Neural progenitor cell (in vitro differentiated cells): ENCODE results near the gene ZNF197. TPM values are rescaled to one million over a fixed set of nuclear protein-coding genes. Genes with fewer than 3 reads are reported as not detected.
A peak's percentile ranks its signal among the peaks of the same experiment; 100 is the strongest.

Experiments
- DNase-seq: peaks from one replicate; pipeline ENCODE4 v3.0.0-alpha.2; 2016; ENCODE audit warnings: low spot score
- H2AFZ ChIP-seq: fragments of 200-600 bp; sonication (generic); replicated peaks from 2 replicates; pipeline ENCODE4 v1.6.1; 2016; ENCODE audit warnings: antibody characterized with exemption
- H3F3A ChIP-seq: fragments of 200-600 bp; sonication (generic); 2 replicates; pipeline ENCODE4 v1.6.1; 2016; ENCODE audit warnings: antibody characterized with exemption, low read depth
- H3K27ac ChIP-seq: fragments of 200-600 bp; sonication (generic); 2 replicates; pipeline ENCODE4 v1.5.1; 2016; ENCODE audit warnings: mild to moderate bottlenecking
- H3K27me3 ChIP-seq: fragments of 200-600 bp; sonication (generic); 2 replicates; pipeline ENCODE4 v1.6.1; 2016; ENCODE audit warnings: mild to moderate bottlenecking, moderate library complexity
- H3K36me3 ChIP-seq: fragments of 200-600 bp; sonication (generic); 2 replicates; pipeline ENCODE4 v1.5.1; 2016
- H3K4me1 ChIP-seq: fragments of 200-600 bp; sonication (generic); 2 replicates; pipeline ENCODE4 v1.6.1; 2016; ENCODE audit warnings: mixed run types
- H3K4me2 ChIP-seq: fragments of 200-600 bp; sonication (generic); 2 replicates; pipeline ENCODE4 v1.6.1; 2016
- H3K4me3 ChIP-seq: fragments of 200-600 bp; sonication (generic); 2 replicates; pipeline ENCODE4 v1.5.1; 2016
- H3K79me2 ChIP-seq: fragments of 200-600 bp; sonication (generic); 2 replicates; pipeline ENCODE4 v1.6.1; 2016; ENCODE audit warnings: low read depth
- H3K9ac ChIP-seq: fragments of 200-600 bp; sonication (generic); 2 replicates; pipeline ENCODE4 v1.6.1; 2016
- H3K9me3 ChIP-seq: fragments of 200-600 bp; sonication (generic); 2 replicates; pipeline ENCODE4 v1.5.1; 2016; ENCODE audit warnings: low read depth
- H4K20me1 ChIP-seq: fragments of 200-600 bp; sonication (generic); 2 replicates; pipeline ENCODE4 v1.6.1; 2016; ENCODE audit warnings: low read depth
- H3K27ac Mint-ChIP-seq: 3 replicates; pipeline ENCODE4 v1.8.0; 2021; ENCODE audit warnings: mixed read lengths
- H3K27me3 Mint-ChIP-seq: 2 replicates; pipeline ENCODE4 v1.8.0; 2022; ENCODE audit warnings: low read depth, mild to moderate bottlenecking, inconsistent platforms, moderate library complexity, mixed read lengths; ENCODE audit not compliant: insufficient read depth
- H3K36me3 Mint-ChIP-seq: 3 replicates; pipeline ENCODE4 v1.8.0; 2021; ENCODE audit warnings: mixed read lengths
- H3K4me1 Mint-ChIP-seq: 3 replicates; pipeline ENCODE4 v1.8.0; 2021; ENCODE audit warnings: mixed read lengths
- H3K4me3 Mint-ChIP-seq: 3 replicates; pipeline ENCODE4 v1.8.0; 2021; ENCODE audit warnings: mild to moderate bottlenecking, moderate library complexity, mixed read lengths
- H3K9me3 Mint-ChIP-seq: 3 replicates; pipeline ENCODE4 v1.8.0; 2020; ENCODE audit warnings: mixed read lengths
- EZH2 ChIP-seq: fragments of 200-600 bp; sonication (generic); IDR thresholded peaks from 2 replicates; pipeline ENCODE4 v1.6.1; 2017; ENCODE audit warnings: antibody characterized with exemption, mild to moderate bottlenecking, moderate library complexity
- EZH2phosphoT487 ChIP-seq: fragments of 200-600 bp; sonication (generic); IDR thresholded peaks from 2 replicates; pipeline ENCODE4 v1.6.1; 2017; ENCODE audit warnings: antibody characterized with exemption
- total RNA-seq: library from RNA; depleted of rRNA; stranded (reverse); fragments of >200 nt; gene quantifications from 2 replicates; pipeline ENCODE4 v1.2.3, GENCODE V29; 2015; ENCODE audit warnings: low replicate concordance
- TF ChIP-seq, protein P1 (sequence below): fragments of 200-600 bp; sonication (generic); IDR thresholded peaks from 2 replicates; pipeline ENCODE4 v1.5.1; 2017; ENCODE audit warnings: antibody characterized with exemption, mild to moderate bottlenecking

Gene ZNF197
- total RNA-seq, 1 donor from 2014 or later, result 49.1 TPM

DNA sequence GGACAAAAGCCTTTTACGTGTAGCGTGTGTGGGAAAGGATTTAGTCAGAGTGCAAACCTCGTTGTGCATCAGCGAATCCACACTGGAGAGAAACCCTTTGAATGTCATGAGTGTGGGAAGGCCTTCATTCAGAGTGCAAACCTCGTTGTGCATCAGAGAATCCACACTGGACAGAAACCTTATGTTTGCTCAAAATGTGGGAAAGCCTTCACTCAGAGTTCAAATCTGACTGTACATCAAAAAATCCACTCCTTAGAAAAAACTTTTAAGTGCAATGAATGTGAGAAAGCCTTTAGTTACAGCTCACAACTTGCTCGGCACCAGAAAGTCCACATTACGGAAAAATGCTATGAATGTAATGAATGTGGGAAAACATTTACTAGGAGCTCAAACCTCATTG is 34.2 kb downstream of the ZNF197 start:
- no peak for DNase-seq
- no peaks in the 10 kb centered on the region for H3K4me1 Mint-ChIP-seq
- no peak overlapping the region for H3K4me3 Mint-ChIP-seq
- no peak overlapping the region for H3K27ac Mint-ChIP-seq
- no peaks in the 10 kb centered on the region for H3K27me3 ChIP-seq
- H2AFZ ChIP-seq, result no peak overlapping the region
- peaks cover 70% of the 10 kb centered on the region for H3K36me3 Mint-ChIP-seq
- no peak overlapping the region for H3K9ac ChIP-seq
- peaks cover 7% of the 10 kb centered on the region for H3K79me2 ChIP-seq
- no peaks in the 10 kb centered on the region for H3K9me3 ChIP-seq
- H4K20me1 ChIP-seq, result no peaks in the 10 kb centered on the region
- H3K27me3 Mint-ChIP-seq, result peaks cover 2% of the 10 kb centered on the region
- TF ChIP-seq, protein P1, sequence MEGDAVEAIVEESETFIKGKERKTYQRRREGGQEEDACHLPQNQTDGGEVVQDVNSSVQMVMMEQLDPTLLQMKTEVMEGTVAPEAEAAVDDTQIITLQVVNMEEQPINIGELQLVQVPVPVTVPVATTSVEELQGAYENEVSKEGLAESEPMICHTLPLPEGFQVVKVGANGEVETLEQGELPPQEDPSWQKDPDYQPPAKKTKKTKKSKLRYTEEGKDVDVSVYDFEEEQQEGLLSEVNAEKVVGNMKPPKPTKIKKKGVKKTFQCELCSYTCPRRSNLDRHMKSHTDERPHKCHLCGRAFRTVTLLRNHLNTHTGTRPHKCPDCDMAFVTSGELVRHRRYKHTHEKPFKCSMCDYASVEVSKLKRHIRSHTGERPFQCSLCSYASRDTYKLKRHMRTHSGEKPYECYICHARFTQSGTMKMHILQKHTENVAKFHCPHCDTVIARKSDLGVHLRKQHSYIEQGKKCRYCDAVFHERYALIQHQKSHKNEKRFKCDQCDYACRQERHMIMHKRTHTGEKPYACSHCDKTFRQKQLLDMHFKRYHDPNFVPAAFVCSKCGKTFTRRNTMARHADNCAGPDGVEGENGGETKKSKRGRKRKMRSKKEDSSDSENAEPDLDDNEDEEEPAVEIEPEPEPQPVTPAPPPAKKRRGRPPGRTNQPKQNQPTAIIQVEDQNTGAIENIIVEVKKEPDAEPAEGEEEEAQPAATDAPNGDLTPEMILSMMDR, result no peak
- TF ChIP-seq EZH2phosphoT487, result no peak
- H3K9me3 Mint-ChIP-seq, result peaks cover 4% of the 10 kb centered on the region
- H3K36me3 ChIP-seq, result peaks cover 16% of the 10 kb centered on the region
- H3K4me3 ChIP-seq, result no peak overlapping the region
- no peaks in the 10 kb centered on the region for H3K4me1 ChIP-seq
- no peak overlapping the region for H3K4me2 ChIP-seq
- no peak overlapping the region for H3K27ac ChIP-seq
- no peaks in the 10 kb centered on the region for H3F3A ChIP-seq

DNA sequence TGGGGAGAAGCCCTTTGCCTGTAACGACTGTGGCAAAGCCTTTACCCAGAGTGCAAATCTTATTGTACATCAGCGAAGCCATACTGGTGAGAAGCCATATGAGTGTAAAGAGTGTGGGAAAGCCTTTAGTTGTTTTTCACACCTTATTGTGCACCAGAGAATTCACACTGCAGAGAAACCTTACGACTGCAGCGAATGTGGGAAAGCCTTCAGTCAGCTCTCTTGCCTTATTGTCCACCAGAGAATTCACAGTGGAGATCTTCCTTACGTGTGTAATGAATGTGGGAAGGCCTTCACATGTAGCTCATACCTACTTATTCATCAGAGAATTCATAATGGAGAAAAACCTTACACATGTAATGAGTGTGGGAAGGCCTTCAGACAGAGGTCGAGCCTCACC is 34.6 kb downstream of the ZNF197 start:
- H3K27ac ChIP-seq, result no peak overlapping the region
- no peak overlapping the region for H3K9ac ChIP-seq
- H3K4me2 ChIP-seq, result no peak overlapping the region
- Mint-ChIP-seq H3K27me3 (peaks cover 2% of the 10 kb centered on the region), H3K27ac (no peak overlapping the region), H3K4me1 (no peaks in the 10 kb centered on the region), H3K9me3 (peaks cover 4% of the 10 kb centered on the region), H3K4me3 (no peak overlapping the region), H3K36me3 (peaks cover 70% of the 10 kb centered on the region)
- H2AFZ ChIP-seq, result no peak overlapping the region
- peaks cover 16% of the 10 kb centered on the region for H3K36me3 ChIP-seq
- H3K9me3 ChIP-seq, result no peaks in the 10 kb centered on the region
- H3K27me3 ChIP-seq, result no peaks in the 10 kb centered on the region
- no peak overlapping the region for H3K4me3 ChIP-seq
- TF ChIP-seq, protein P1, result no peak
- TF ChIP-seq EZH2phosphoT487 (no peak), EZH2 (no peak)
- peaks cover 7% of the 10 kb centered on the region for H3K79me2 ChIP-seq
- no peaks in the 10 kb centered on the region for H4K20me1 ChIP-seq
- no peak for DNase-seq
- H3F3A ChIP-seq, result no peaks in the 10 kb centered on the region
- H3K4me1 ChIP-seq, result no peaks in the 10 kb centered on the region

DNA sequence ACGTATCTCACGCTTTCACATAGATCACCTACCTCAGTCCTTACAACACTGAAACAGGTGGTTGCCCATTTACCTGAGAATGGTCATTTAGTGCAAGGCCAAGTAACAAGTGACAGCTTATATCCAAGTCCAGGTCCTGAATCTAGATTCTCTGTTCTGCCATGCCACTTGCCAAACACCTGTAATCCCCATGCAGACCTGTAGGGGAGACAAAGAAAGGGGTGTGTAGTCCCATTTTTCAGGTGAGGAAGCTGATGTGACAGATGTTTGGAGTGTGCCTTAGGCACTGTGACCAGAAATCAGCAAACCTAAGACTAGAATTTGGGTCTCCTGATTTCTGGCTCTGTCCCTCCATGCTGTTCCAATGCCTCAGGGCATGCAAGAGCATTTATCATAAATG is 36.4 kb downstream of the ZNF197 start:
- H3K4me3 ChIP-seq, result no peak overlapping the region
- no peaks in the 10 kb centered on the region for H3K9me3 ChIP-seq
- DNase-seq, result no peak
- no peak overlapping the region for H3K27ac ChIP-seq
- TF ChIP-seq EZH2phosphoT487 (no peak), EZH2 (no peak)
- TF ChIP-seq, protein P1, result peak; percentile 35
- H3K79me2 ChIP-seq, result no peaks in the 10 kb centered on the region
- peaks cover 21% of the 10 kb centered on the region for H3K36me3 ChIP-seq
- peaks cover 2% of the 10 kb centered on the region for H3K27me3 Mint-ChIP-seq
- H4K20me1 ChIP-seq, result no peaks in the 10 kb centered on the region
- no peaks in the 10 kb centered on the region for H3K4me1 ChIP-seq
- H3K4me2 ChIP-seq, result no peak overlapping the region
- H3K4me1 Mint-ChIP-seq, result no peaks in the 10 kb centered on the region
- H3K9ac ChIP-seq, result no peak overlapping the region
- peaks cover 4% of the 10 kb centered on the region for H3K9me3 Mint-ChIP-seq
- peaks cover 68% of the 10 kb centered on the region for H3K36me3 Mint-ChIP-seq
- no peaks in the 10 kb centered on the region for H3K27me3 ChIP-seq
- H3K27ac Mint-ChIP-seq, result no peak overlapping the region
- no peaks in the 10 kb centered on the region for H3F3A ChIP-seq
- H3K4me3 Mint-ChIP-seq, result no peak overlapping the region
- H2AFZ ChIP-seq, result no peak overlapping the region

DNA sequence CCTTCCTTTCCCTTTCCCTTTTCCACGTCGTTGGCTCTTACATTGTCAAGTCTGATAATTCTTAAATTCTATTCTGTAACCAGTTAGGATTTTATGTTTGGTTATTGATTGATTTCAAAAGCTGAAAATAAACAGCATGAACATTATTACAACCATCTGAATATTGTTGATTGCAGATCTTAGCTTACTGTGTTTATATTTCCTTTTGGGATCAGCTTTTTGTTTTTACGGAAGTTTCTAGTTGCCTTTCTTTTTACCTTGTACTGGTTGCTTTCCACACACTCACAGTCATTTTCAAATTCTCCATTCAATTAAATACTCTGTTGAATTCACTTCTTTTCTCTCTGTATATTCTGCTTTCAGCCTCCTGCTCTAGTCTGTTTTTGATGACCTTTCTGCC is 40.3 kb downstream of the ZNF197 start:
- Mint-ChIP-seq H3K9me3 (peaks cover 2% of the 10 kb centered on the region), H3K27ac (no peak overlapping the region), H3K36me3 (peaks cover 39% of the 10 kb centered on the region), H3K4me3 (no peak overlapping the region), H3K4me1 (no peaks in the 10 kb centered on the region), H3K27me3 (peaks cover 3% of the 10 kb centered on the region)
- H3F3A ChIP-seq, result no peaks in the 10 kb centered on the region
- H3K79me2 ChIP-seq, result no peaks in the 10 kb centered on the region
- H3K9me3 ChIP-seq, result no peaks in the 10 kb centered on the region
- no peak overlapping the region for H3K27ac ChIP-seq
- peaks cover 5% of the 10 kb centered on the region for H3K36me3 ChIP-seq
- H3K27me3 ChIP-seq, result no peaks in the 10 kb centered on the region
- H3K9ac ChIP-seq, result no peak overlapping the region
- H3K4me3 ChIP-seq, result no peak overlapping the region
- TF ChIP-seq, protein P1, result no peak
- no peak for TF ChIP-seq EZH2phosphoT487
- no peak for TF ChIP-seq EZH2
- H3K4me2 ChIP-seq, result no peak overlapping the region
- no peak overlapping the region for H2AFZ ChIP-seq
- no peak for DNase-seq
- H3K4me1 ChIP-seq, result no peaks in the 10 kb centered on the region
- no peaks in the 10 kb centered on the region for H4K20me1 ChIP-seq
